ENCODE data around the gene CDK13. TPM values are rescaled to one million over a fixed set of nuclear protein-coding genes. Genes with fewer than 3 reads are reported as not detected.
A peak's percentile ranks its signal among the peaks of the same experiment; 100 is the strongest.

The CDK13 gene
- total RNA-seq, 1 experiment from 2014 or later, result 45.9 TPM

GRCh38 chr7:40041456-40041855, 91.4 kb downstream of the CDK13 start:
- H3K4me3 ChIP-seq (ENCODE audit: low read depth, low read length), result no peak overlapping the region
- no peak for TF ChIP-seq CTCF (IDR thresholded peaks at IDR 0.05; ENCODE audit: insufficient read depth in 1 of 2, low read depth in 1 of 2, low read length in 1 of 2, severe bottlenecking in 1 of 2, unreplicated experiment in 1 of 2)
- no peaks in the 10 kb centered on the region for H3K9me3 ChIP-seq
- H3K9me3 Mint-ChIP-seq (ENCODE audit: unreplicated experiment), result no peaks in the 10 kb centered on the region
- H3K27me3 ChIP-seq (replicated peaks; ENCODE audit: control insufficient read depth, insufficient read depth, low read length), result no peaks in the 10 kb centered on the region
- H3K36me3 Mint-ChIP-seq (ENCODE audit: insufficient read depth, unreplicated experiment), result peaks cover 17% of the 10 kb centered on the region
- H3K4me1 Mint-ChIP-seq (ENCODE audit: low read depth, unreplicated experiment), result no peaks in the 10 kb centered on the region
- no peaks in the 10 kb centered on the region for H3K36me3 ChIP-seq (ENCODE audit: control insufficient read depth, insufficient read depth, low read length)
- no peaks in the 10 kb centered on the region for H3K27me3 Mint-ChIP-seq (ENCODE audit: insufficient read depth, unreplicated experiment)
- no peak overlapping the region for H3K27ac Mint-ChIP-seq (ENCODE audit: unreplicated experiment)
- BruUV-seq (replicated peaks), result no TSS peak
- POLR2A ChIA-PET, result no interaction called here
- H3K4me3 Mint-ChIP-seq (ENCODE audit: unreplicated experiment), result no peak overlapping the region
- intact Hi-C loops (cut with micrococcal nuclease; ENCODE audit: unreplicated experiment), result no loop called here
- DNase-seq, result no peak
- H3K4me1 ChIP-seq, result no peaks in the 10 kb centered on the region
- CTCF ChIA-PET, result interaction anchor here (1.9 kb wide), 1 partner anchor 11 kb away, joined by 4 read pairs; no protein-coding TSS in a partner anchor

- intact Hi-C loops (cut with micrococcal nuclease; ENCODE audit: unreplicated experiment), result no loop called here
Observed at GRCh38 chr7:40043164-40043563, 93.1 kb downstream of the CDK13 start.

GRCh38 chr7:40047661-40048060, 97.6 kb downstream of the CDK13 start:
- H3K4me1 Mint-ChIP-seq (ENCODE audit: low read depth, unreplicated experiment), result no peaks in the 10 kb centered on the region
- peak in 1 of 2 experiments; percentile 26 for TF ChIP-seq CTCF (IDR thresholded peaks at IDR 0.05; ENCODE audit: insufficient read depth in 1 of 2, low read depth in 1 of 2, low read length in 1 of 2, severe bottlenecking in 1 of 2, unreplicated experiment in 1 of 2)
- no peaks in the 10 kb centered on the region for H3K27me3 ChIP-seq (replicated peaks; ENCODE audit: control insufficient read depth, insufficient read depth, low read length)
- H3K4me3 Mint-ChIP-seq (ENCODE audit: unreplicated experiment), result no peak overlapping the region
- no peak for DNase-seq
- H3K27me3 Mint-ChIP-seq (ENCODE audit: insufficient read depth, unreplicated experiment), result no peaks in the 10 kb centered on the region
- H3K4me1 ChIP-seq, result no peaks in the 10 kb centered on the region
- H3K4me3 ChIP-seq (ENCODE audit: low read depth, low read length), result no peak overlapping the region
- ChIA-PET CTCF (interaction anchor here (0.6 kb wide), 1 partner anchor 49 kb away, joined by 4 read pairs; no protein-coding TSS in a partner anchor), POLR2A (no interaction called here)
- no peak overlapping the region for H3K27ac Mint-ChIP-seq (ENCODE audit: unreplicated experiment)
- intact Hi-C loops (cut with micrococcal nuclease; ENCODE audit: unreplicated experiment), result no loop called here
- H3K9me3 Mint-ChIP-seq (ENCODE audit: unreplicated experiment), result no peaks in the 10 kb centered on the region
- H3K36me3 Mint-ChIP-seq (ENCODE audit: insufficient read depth, unreplicated experiment), result peaks cover 19% of the 10 kb centered on the region
- no peaks in the 10 kb centered on the region for H3K36me3 ChIP-seq (ENCODE audit: control insufficient read depth, insufficient read depth, low read length)
- BruUV-seq (replicated peaks), result no TSS peak
- H3K9me3 ChIP-seq, result no peaks in the 10 kb centered on the region

More at GRCh38 chr7:40043164-40043563, 93.1 kb downstream of the CDK13 start:
- no peak for TF ChIP-seq CTCF (IDR thresholded peaks at IDR 0.05; ENCODE audit: insufficient read depth in 1 of 2, low read depth in 1 of 2, low read length in 1 of 2, severe bottlenecking in 1 of 2, unreplicated experiment in 1 of 2)
- no peak overlapping the region for H3K27ac Mint-ChIP-seq (ENCODE audit: unreplicated experiment)
- no TSS peak for BruUV-seq (replicated peaks)
- H3K36me3 Mint-ChIP-seq (ENCODE audit: insufficient read depth, unreplicated experiment), result peaks cover 11% of the 10 kb centered on the region
- no peaks in the 10 kb centered on the region for H3K27me3 Mint-ChIP-seq (ENCODE audit: insufficient read depth, unreplicated experiment)
- no peaks in the 10 kb centered on the region for H3K4me1 Mint-ChIP-seq (ENCODE audit: low read depth, unreplicated experiment)
- Histone ChIP-seq H3K36me3 (ENCODE audit: control insufficient read depth, insufficient read depth, low read length) (no peaks in the 10 kb centered on the region), H3K27me3 (replicated peaks; ENCODE audit: control insufficient read depth, insufficient read depth, low read length) (no peaks in the 10 kb centered on the region), H3K4me1 (no peaks in the 10 kb centered on the region), H3K4me3 (ENCODE audit: low read depth, low read length) (no peak overlapping the region), H3K9me3 (no peaks in the 10 kb centered on the region)
- no peaks in the 10 kb centered on the region for H3K9me3 Mint-ChIP-seq (ENCODE audit: unreplicated experiment)
- ChIA-PET POLR2A (no interaction called here), CTCF (no interaction called here)
- H3K4me3 Mint-ChIP-seq (ENCODE audit: unreplicated experiment), result no peak overlapping the region
- no peak for DNase-seq
